ENCODE results near the gene CDH9. TPM values are rescaled to one million over a fixed set of nuclear protein-coding genes. Genes with fewer than 3 reads are reported as not detected.

CDH9 gene
- total RNA-seq, 6 experiments from 2014 or later: not detected

DNA sequence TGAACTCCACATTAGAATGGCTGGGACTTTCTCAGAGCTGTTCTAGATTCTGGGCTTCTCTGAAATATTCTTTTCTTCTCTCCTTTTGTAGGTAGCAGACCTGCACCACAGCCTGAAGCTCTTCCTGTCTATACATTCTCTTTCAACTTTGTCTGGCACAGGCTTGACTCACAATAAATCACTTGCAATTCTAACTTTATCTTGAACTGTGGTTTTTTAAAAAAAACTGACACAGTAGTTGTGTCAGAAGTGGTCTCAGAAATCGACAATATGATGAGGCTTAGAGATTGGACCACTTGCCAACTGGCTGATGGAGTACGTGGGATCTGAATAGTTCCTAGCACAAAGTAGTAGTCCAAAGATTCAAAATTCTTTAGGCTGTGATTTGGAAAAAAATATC lies 24.1 kb upstream of the CDH9 start:
- no peak for DNase-seq
- TF ChIP-seq POLR2A (IDR thresholded peaks at IDR 0.05): no peak
- TF ChIP-seq, protein P1, sequence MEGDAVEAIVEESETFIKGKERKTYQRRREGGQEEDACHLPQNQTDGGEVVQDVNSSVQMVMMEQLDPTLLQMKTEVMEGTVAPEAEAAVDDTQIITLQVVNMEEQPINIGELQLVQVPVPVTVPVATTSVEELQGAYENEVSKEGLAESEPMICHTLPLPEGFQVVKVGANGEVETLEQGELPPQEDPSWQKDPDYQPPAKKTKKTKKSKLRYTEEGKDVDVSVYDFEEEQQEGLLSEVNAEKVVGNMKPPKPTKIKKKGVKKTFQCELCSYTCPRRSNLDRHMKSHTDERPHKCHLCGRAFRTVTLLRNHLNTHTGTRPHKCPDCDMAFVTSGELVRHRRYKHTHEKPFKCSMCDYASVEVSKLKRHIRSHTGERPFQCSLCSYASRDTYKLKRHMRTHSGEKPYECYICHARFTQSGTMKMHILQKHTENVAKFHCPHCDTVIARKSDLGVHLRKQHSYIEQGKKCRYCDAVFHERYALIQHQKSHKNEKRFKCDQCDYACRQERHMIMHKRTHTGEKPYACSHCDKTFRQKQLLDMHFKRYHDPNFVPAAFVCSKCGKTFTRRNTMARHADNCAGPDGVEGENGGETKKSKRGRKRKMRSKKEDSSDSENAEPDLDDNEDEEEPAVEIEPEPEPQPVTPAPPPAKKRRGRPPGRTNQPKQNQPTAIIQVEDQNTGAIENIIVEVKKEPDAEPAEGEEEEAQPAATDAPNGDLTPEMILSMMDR (IDR thresholded peaks at IDR 0.05): no peak
- no peak for ATAC-seq
- WGBS (ENCODE audit: insufficient coverage, low coverage, low lambda C conversion rate, missing lambda C conversion rate): 15% methylated on average over 2 of the region's 2 CpGs
- no peaks in the 10 kb centered on the region for H3K36me3 ChIP-seq
- intact Hi-C loops (cut with DNase I): no loop called here
- H3K27ac ChIP-seq: no peak overlapping the region
- no peaks in the 10 kb centered on the region for H3K27me3 ChIP-seq
- H3K4me3 ChIP-seq: no peak overlapping the region
- no peaks in the 10 kb centered on the region for H3K4me1 ChIP-seq
- no peaks in the 10 kb centered on the region for H3K9me3 ChIP-seq

DNA sequence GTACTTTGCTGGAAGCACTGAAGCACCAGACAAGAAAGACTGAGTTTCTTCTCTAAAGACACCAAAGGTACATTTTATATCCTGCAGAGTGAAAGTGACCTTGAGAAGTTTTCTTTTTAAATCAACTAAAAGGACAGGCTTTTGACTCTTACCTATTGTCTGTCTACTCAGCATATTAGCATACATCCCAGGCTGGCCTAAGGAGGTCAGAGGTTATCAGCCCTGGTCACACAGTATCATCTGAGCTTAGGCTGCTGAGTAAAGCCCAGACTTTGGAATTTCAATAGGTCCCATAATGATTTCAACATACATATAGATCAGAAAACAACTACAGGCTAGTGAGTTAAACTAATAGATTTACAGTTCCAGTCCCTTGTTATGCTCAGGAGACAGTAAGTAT lies 10.1 kb upstream of the CDH9 start:
- Histone ChIP-seq H3K27me3 (no peaks in the 10 kb centered on the region), H3K4me1 (no peaks in the 10 kb centered on the region), H3K9me3 (no peaks in the 10 kb centered on the region), H3K36me3 (no peaks in the 10 kb centered on the region), H3K4me3 (no peak overlapping the region), H3K27ac (no peak overlapping the region)
- ATAC-seq: no peak
- no peak for TF ChIP-seq POLR2A (IDR thresholded peaks at IDR 0.05)
- TF ChIP-seq, protein P1 (IDR thresholded peaks at IDR 0.05): no peak
- intact Hi-C loops (cut with DNase I): no loop called here
- DNase-seq: no peak

GRCh38 chr5:27041372-27041771 lies 3.0 kb upstream of the CDH9 start:
- ATAC-seq (no peak), DNase-seq (no peak)
- WGBS (ENCODE audit: insufficient coverage, low coverage, low lambda C conversion rate, missing lambda C conversion rate): 89% methylated on average over 1 of the region's 1 CpG
- H3K36me3 ChIP-seq: no peaks in the 10 kb centered on the region
- no peaks in the 10 kb centered on the region for H3K27me3 ChIP-seq
- H3K4me1 ChIP-seq: no peaks in the 10 kb centered on the region
- no peak overlapping the region for H3K27ac ChIP-seq
- no peak for TF ChIP-seq POLR2A (IDR thresholded peaks at IDR 0.05)
- TF ChIP-seq, protein P1 (IDR thresholded peaks at IDR 0.05): no peak
- intact Hi-C loops (cut with DNase I): no loop called here
- no peak overlapping the region for H3K4me3 ChIP-seq
- no peaks in the 10 kb centered on the region for H3K9me3 ChIP-seq

- Histone ChIP-seq H3K4me3 (no peak overlapping the region), H3K27me3 (no peaks in the 10 kb centered on the region), H3K9me3 (no peaks in the 10 kb centered on the region), H3K4me1 (no peaks in the 10 kb centered on the region), H3K27ac (no peak overlapping the region), H3K36me3 (no peaks in the 10 kb centered on the region)
- no peak for TF ChIP-seq POLR2A (IDR thresholded peaks at IDR 0.05)
- TF ChIP-seq, protein P1 (IDR thresholded peaks at IDR 0.05): no peak
- 46% methylated on average over 1 of the region's 1 CpG for WGBS (ENCODE audit: insufficient coverage, low coverage, low lambda C conversion rate, missing lambda C conversion rate)
- DNase-seq: no peak
- ATAC-seq: no peak
- intact Hi-C loops (cut with DNase I): no loop called here
Measured at GRCh38 chr5:27034565-27034964, 3.8 kb downstream of the CDH9 start.

GRCh38 chr5:27026801-27027200 lies 11.6 kb downstream of the CDH9 start:
- Histone ChIP-seq H3K9me3 (no peaks in the 10 kb centered on the region), H3K36me3 (no peaks in the 10 kb centered on the region), H3K27ac (no peak overlapping the region), H3K27me3 (no peaks in the 10 kb centered on the region), H3K4me3 (no peak overlapping the region), H3K4me1 (no peaks in the 10 kb centered on the region)
- intact Hi-C loops (cut with DNase I): no loop called here
- no peak for ATAC-seq
- TF ChIP-seq, protein P1 (IDR thresholded peaks at IDR 0.05): no peak
- no peak for TF ChIP-seq POLR2A (IDR thresholded peaks at IDR 0.05)
- DNase-seq: no peak
- WGBS (ENCODE audit: insufficient coverage, low coverage, low lambda C conversion rate, missing lambda C conversion rate): 51% methylated on average over 2 of the region's 2 CpGs
